ENCODE measurements around the gene B4GALT1. TPM values are rescaled to one million over a fixed set of nuclear protein-coding genes. Genes with fewer than 3 reads are reported as not detected.
"Not testable (repeated sequence)": the region's sequence is repeated elsewhere in the genome, so short reads cannot be mapped to it uniquely, and the experiment has no call there.

B4GALT1 gene
- total RNA-seq, 2 donors from 2014 or later = 31.3 to 42.3 TPM

DNA sequence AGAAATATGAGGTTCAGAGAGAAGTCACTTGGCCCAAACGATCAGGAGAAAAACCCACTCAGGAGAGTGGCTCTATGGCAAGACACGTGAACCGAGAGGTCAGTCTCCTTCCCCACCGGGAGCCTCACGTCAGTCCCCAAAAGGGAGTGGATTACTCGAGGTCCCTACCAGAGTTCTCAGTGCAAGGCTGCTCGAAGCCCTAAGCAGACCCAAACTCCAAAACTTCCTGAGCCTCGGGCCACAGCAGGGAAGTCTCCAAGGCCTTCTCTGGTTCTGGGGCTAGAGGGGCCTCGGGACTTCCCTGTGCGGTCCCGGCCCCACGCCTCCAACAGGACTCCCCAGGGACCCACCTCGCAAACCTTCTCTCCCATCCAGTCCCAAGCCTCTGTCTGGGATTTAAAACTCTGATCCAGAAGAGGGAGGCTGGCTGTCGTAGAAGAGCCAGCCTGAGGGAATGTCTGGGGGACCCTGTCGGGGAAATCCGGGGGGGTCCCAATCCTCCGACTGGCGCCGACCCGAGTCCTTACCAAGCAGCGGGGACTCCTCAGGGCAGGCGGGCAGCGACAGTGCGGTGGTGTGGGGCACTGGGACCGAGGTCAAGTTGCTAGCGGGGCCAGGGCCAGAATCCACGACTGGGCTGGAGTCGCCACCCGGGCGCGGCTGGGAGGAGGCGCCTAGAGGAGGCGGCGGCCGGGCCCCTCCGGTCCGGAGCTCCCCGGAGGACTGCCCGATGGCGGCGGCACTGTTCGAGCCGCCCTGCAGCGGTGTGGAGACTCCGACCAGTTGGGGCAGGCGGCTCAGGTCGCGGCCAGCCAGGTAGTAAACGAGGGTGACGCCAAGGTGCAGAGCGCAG is 679 bp downstream of the B4GALT1 start:
- Histone ChIP-seq H3K4me3 (peak overlapping the region; percentile 77 to 84), H3K36me3 (replicated peaks in 1 of 2; ENCODE audit: insufficient read depth in 1 of 2, low read depth in 2 of 2) (no peaks in the 10 kb centered on the region), H3K9me3 (no peaks in the 10 kb centered on the region), H3K4me1 (peaks cover 73% of the 10 kb centered on the region), H3K27ac (peak overlapping the region; percentile 85 to 94 (median 92)), H3K27me3 (no peaks in the 10 kb centered on the region)
- 0 to 1% methylated on average over 13 to 51 of the region's 51 CpGs for WGBS, 2 donors
- DNase-seq (peak in 2 of 4 donors; percentile 28 to 51), ATAC-seq (peak; percentile 34)
- TF ChIP-seq CTCF (IDR thresholded peaks at IDR 0.05) (no peak), POLR2A (IDR thresholded peaks at IDR 0.05) (no peak)
- intact Hi-C loops (cut with DNase I) = no loop called here

GRCh38 chr9:33165263-33166151 is 1.6 kb downstream of the B4GALT1 start:
- TF ChIP-seq CTCF (IDR thresholded peaks at IDR 0.05) (peak in 1 of 7 experiments; percentile 7), POLR2A (IDR thresholded peaks at IDR 0.05) (peak in 2 of 3 donors; percentile 71 to 75)
- intact Hi-C loops (cut with DNase I) = no loop called here
- no peaks in the 10 kb centered on the region for H3K27me3 ChIP-seq
- 14 to 18% methylated on average over 8 to 10 of the region's 10 CpGs for WGBS, 2 donors
- ATAC-seq (peak; percentile 30), DNase-seq (peak; percentile 52 to 81 (median 66))
- H3K9me3 ChIP-seq = no peaks in the 10 kb centered on the region
- H3K4me3 ChIP-seq = peak overlapping the region; percentile 77 to 84
- H3K4me1 ChIP-seq = peaks cover 73% of the 10 kb centered on the region
- H3K36me3 ChIP-seq (replicated peaks in 1 of 2; ENCODE audit: insufficient read depth in 1 of 2, low read depth in 2 of 2) = no peaks in the 10 kb centered on the region
- peak overlapping the region; percentile 85 to 94 (median 92) for H3K27ac ChIP-seq

DNA sequence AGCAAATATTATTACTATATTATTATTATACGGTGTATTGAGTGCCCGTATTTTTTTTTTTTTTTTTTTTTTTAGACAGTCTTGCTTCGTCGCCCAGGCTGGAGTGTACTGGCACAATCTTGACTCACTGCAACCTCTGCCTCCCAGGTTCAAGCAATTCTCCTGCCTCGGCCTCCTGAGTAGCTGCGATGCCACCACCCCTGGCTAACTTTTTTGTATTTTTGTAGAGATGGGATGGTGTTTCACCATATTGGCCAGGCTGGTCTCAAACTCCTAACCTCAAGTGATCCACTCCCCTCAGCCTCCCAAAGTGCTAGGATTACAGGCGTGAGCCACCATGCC is 2.2 kb downstream of the B4GALT1 start:
- intact Hi-C loops (cut with DNase I); ATAC-seq; DNase-seq; H3K4me3 ChIP-seq; H3K36me3 ChIP-seq (replicated peaks in 1 of 2; ENCODE audit: insufficient read depth in 1 of 2, low read depth in 2 of 2); H3K9me3 ChIP-seq; H3K27me3 ChIP-seq: not testable (repeated sequence)
- Histone ChIP-seq H3K4me1 (peaks cover 74% of the 10 kb centered on the region), H3K27ac (peak overlapping the region; percentile 85 to 94 (median 92))
- 57% methylated on average over 7 of the region's 7 CpGs for WGBS, 2 donors

GRCh38 chr9:33164138-33164809 is 2.9 kb downstream of the B4GALT1 start:
- TF ChIP-seq POLR2A (IDR thresholded peaks at IDR 0.05) = peak in 1 of 3 donors; percentile 24
- TF ChIP-seq CTCF (IDR thresholded peaks at IDR 0.05) = no peak
- H3K36me3 ChIP-seq (replicated peaks in 1 of 2; ENCODE audit: insufficient read depth in 1 of 2, low read depth in 2 of 2) = no peaks in the 10 kb centered on the region
- ATAC-seq (no peak), DNase-seq (no peak)
- peaks cover 80% of the 10 kb centered on the region for H3K4me1 ChIP-seq
- WGBS, 2 donors = 36 to 48% methylated on average over 11 of the region's 11 CpGs
- no peak overlapping the region for H3K4me3 ChIP-seq
- H3K9me3 ChIP-seq = no peaks in the 10 kb centered on the region
- intact Hi-C loops (cut with DNase I) = no loop called here
- peak overlapping the region; percentile 81 to 94 (median 82) for H3K27ac ChIP-seq
- H3K27me3 ChIP-seq = no peaks in the 10 kb centered on the region

Data from body of pancreas (tissue), 4 donors.